GM12872 (cell line): ENCODE results near the gene VWF.

Experiments
- CTCF ChIP-seq: IDR thresholded peaks from 3 replicates; pipeline ENCODE4 v1.5.1; 2011; ENCODE audit warnings: low read depth, mild to moderate bottlenecking, low read length, moderate library complexity; ENCODE audit not compliant: insufficient read depth

Gene VWF

GRCh38 chr12:6091786-6092566, 32.5 kb downstream of the VWF start:
- no peak for TF ChIP-seq CTCF

DNA sequence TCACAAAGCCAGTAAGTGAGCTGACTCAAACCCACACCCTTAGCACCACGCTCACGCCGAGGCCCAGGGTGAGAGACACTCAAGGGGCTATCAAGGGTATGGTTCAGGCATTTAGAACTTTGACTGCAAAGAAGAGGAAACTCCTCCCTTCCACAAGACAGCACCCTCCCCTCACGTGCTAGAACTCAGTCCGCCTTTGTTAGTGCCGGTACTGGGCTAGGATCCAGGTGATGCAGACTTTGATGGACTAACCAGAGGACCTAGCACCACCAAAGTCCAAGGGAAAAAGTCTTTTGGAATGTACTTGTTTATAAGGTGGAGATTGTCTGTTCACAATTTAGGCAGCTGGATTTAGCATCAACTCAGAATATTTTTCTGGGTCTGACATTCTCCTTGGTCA, 33.7 kb downstream of the VWF start:
- no peak for TF ChIP-seq CTCF

GRCh38 chr12:6088921-6089747, 35.3 kb downstream of the VWF start:
- TF ChIP-seq CTCF, result no peak

GRCh38 chr12:6086316-6086715, 38.2 kb downstream of the VWF start:
- no peak for TF ChIP-seq CTCF

GRCh38 chr12:6085841-6086240, 38.6 kb downstream of the VWF start:
- TF ChIP-seq CTCF, result no peak

- no peak for TF ChIP-seq CTCF
Measured at GRCh38 chr12:6084969-6085450, 39.5 kb downstream of the VWF start.

DNA sequence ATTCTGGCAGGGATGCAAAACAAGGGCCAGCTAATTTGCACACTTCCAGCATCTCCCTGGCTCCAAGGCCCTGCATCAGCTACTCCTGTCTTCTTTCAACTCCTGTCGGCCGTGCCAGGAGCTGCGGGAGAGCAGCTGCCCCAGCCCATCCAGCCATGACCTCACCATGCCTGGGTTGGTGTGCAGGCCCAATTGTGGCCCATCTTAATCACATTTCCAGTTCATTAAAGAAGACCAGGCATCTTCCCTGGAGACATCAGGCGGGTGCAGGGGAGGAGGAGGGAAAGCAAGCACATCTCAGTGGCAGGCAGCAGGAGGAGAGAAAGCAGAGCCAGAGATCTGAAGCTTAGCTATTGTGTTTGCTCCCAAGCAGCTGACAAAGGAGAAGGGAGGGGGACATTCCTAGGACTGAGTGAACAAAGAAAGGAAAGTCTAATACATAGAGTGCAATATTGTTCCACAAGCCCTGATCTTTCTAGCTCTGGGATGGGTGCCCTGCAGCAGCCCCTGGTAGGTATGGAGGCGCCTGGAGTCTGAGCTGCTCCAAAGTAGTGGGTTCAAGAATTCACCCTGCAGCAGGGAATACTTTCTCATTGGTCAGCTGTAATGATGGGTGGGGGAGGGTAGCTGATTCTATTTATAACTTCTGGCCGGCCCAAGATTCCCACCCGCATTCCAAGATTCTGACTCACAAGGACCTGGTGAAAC, 40.1 kb downstream of the VWF start:
- no peak for TF ChIP-seq CTCF
